Osteocyte (in vitro differentiated cells): Measurements from ENCODE around the gene ARHGAP22. TPM values are rescaled to one million over a fixed set of nuclear protein-coding genes. Genes with fewer than 3 reads are reported as not detected.

ENCODE experiments used
- DNase-seq: peaks from one replicate; pipeline ENCODE4 v3.0.0; 2021; ENCODE audit warnings: mixed read lengths; ENCODE audit not compliant: unreplicated experiment; ENCODE audit errors: extremely low spot score
- H3K27ac Mint-ChIP-seq: one replicate; pipeline ENCODE4 v1.8.0; 2021; ENCODE audit warnings: mild to moderate bottlenecking, mixed read lengths; ENCODE audit not compliant: unreplicated experiment
- H3K27me3 Mint-ChIP-seq: one replicate; pipeline ENCODE4 v1.8.0; 2021; ENCODE audit warnings: mixed read lengths; ENCODE audit not compliant: unreplicated experiment
- H3K36me3 Mint-ChIP-seq: one replicate; pipeline ENCODE4 v1.8.0; 2021; ENCODE audit warnings: mixed read lengths; ENCODE audit not compliant: unreplicated experiment
- H3K4me1 Mint-ChIP-seq: one replicate; pipeline ENCODE4 v1.8.0; 2021; ENCODE audit warnings: mixed read lengths; ENCODE audit not compliant: unreplicated experiment
- H3K4me3 Mint-ChIP-seq: one replicate; pipeline ENCODE4 v1.8.0; 2021; ENCODE audit warnings: mild to moderate bottlenecking, moderate library complexity, mixed read lengths; ENCODE audit not compliant: unreplicated experiment
- H3K9me3 Mint-ChIP-seq: one replicate; pipeline ENCODE4 v1.8.0; 2021; ENCODE audit warnings: mixed read lengths; ENCODE audit not compliant: unreplicated experiment
- CTCF ChIP-seq: fragments of 200-600 bp; sonication (generic); IDR thresholded peaks from 2 replicates; pipeline ENCODE4 v1.5.0; 2021; ENCODE audit warnings: antibody characterized with exemption, mild to moderate bottlenecking, moderate library complexity
- total RNA-seq: library from RNA; stranded (reverse); gene quantifications from 2 replicates; pipeline ENCODE4 v1.2.1, GENCODE V29; 2021

Gene ARHGAP22
- total RNA-seq, 1 donor from 2014 or later: 0.64 TPM

- H3K4me1 Mint-ChIP-seq: no peaks in the 10 kb centered on the region
- H3K36me3 Mint-ChIP-seq: no peaks in the 10 kb centered on the region
- peaks cover 16% of the 10 kb centered on the region for H3K27me3 Mint-ChIP-seq
- no peak overlapping the region for H3K4me3 Mint-ChIP-seq
- no peak for TF ChIP-seq CTCF
- H3K9me3 Mint-ChIP-seq: no peaks in the 10 kb centered on the region
- DNase-seq: no peak
- no peak overlapping the region for H3K27ac Mint-ChIP-seq
Measured at GRCh38 chr10:48574817-48575380, 30.0 kb downstream of the ARHGAP22 start.

GRCh38 chr10:48574322-48574796 lies 30.5 kb downstream of the ARHGAP22 start:
- Mint-ChIP-seq H3K36me3 (no peaks in the 10 kb centered on the region), H3K27me3 (peaks cover 11% of the 10 kb centered on the region), H3K27ac (no peak overlapping the region)

GRCh38 chr10:48573045-48573444 lies 31.8 kb downstream of the ARHGAP22 start:
- H3K4me1 Mint-ChIP-seq: no peaks in the 10 kb centered on the region
- DNase-seq: no peak
- TF ChIP-seq CTCF: no peak
- no peak overlapping the region for H3K27ac Mint-ChIP-seq
- H3K9me3 Mint-ChIP-seq: no peaks in the 10 kb centered on the region
- no peak overlapping the region for H3K4me3 Mint-ChIP-seq
- H3K27me3 Mint-ChIP-seq: peaks cover 2% of the 10 kb centered on the region
- H3K36me3 Mint-ChIP-seq: no peaks in the 10 kb centered on the region

More at GRCh38 chr10:48574322-48574796, 30.5 kb downstream of the ARHGAP22 start:
- H3K4me3 Mint-ChIP-seq: no peak overlapping the region
- DNase-seq: no peak
- no peaks in the 10 kb centered on the region for H3K9me3 Mint-ChIP-seq
- no peak for TF ChIP-seq CTCF
- no peaks in the 10 kb centered on the region for H3K4me1 Mint-ChIP-seq

GRCh38 chr10:48572414-48572813 lies 32.5 kb downstream of the ARHGAP22 start:
- Mint-ChIP-seq H3K27ac (no peak overlapping the region), H3K4me1 (no peaks in the 10 kb centered on the region), H3K4me3 (no peak overlapping the region), H3K9me3 (no peaks in the 10 kb centered on the region), H3K36me3 (no peaks in the 10 kb centered on the region), H3K27me3 (peaks cover 2% of the 10 kb centered on the region)
- no peak for DNase-seq
- TF ChIP-seq CTCF: no peak

GRCh38 chr10:48568546-48568945 lies 36.3 kb downstream of the ARHGAP22 start:
- Mint-ChIP-seq H3K9me3 (no peaks in the 10 kb centered on the region), H3K4me1 (no peaks in the 10 kb centered on the region), H3K36me3 (no peaks in the 10 kb centered on the region), H3K4me3 (no peak overlapping the region), H3K27me3 (peaks cover 4% of the 10 kb centered on the region), H3K27ac (no peak overlapping the region)
- peak; percentile 63 for DNase-seq
- TF ChIP-seq CTCF: no peak
